HUES48 (cell line): Measurements from ENCODE around the gene NLGN2.

Source experiments
- H3K27ac ChIP-seq: one replicate; pipeline ENCODE4 v1.7.0; 2013; ENCODE audit warnings: low read depth, low read length, inconsistent platforms
- H3K27me3 ChIP-seq: 2 replicates; pipeline ENCODE4 v1.6.1; 2013; ENCODE audit warnings: mild to moderate bottlenecking, low read length; ENCODE audit not compliant: control insufficient read depth, insufficient read depth
- H3K36me3 ChIP-seq: 2 replicates; pipeline ENCODE4 v1.6.1; 2013; ENCODE audit warnings: low read length; ENCODE audit not compliant: control insufficient read depth, insufficient read depth
- H3K4me1 ChIP-seq: 2 replicates; pipeline ENCODE4 v1.6.1; 2013; ENCODE audit warnings: mild to moderate bottlenecking, low read length; ENCODE audit not compliant: control insufficient read depth, insufficient read depth
- H3K4me3 ChIP-seq: 2 replicates; pipeline ENCODE4 v1.5.1; 2013; ENCODE audit warnings: mild to moderate bottlenecking, low read depth, low read length
- H3K9ac ChIP-seq: 2 replicates; pipeline ENCODE4 v1.6.1; 2013; ENCODE audit warnings: mild to moderate bottlenecking, low read depth, low read length, moderate library complexity
- H3K9me3 ChIP-seq: 2 replicates; pipeline ENCODE4 v1.6.1; 2013; ENCODE audit warnings: low read length; ENCODE audit not compliant: control insufficient read depth, insufficient read depth

Gene NLGN2

DNA sequence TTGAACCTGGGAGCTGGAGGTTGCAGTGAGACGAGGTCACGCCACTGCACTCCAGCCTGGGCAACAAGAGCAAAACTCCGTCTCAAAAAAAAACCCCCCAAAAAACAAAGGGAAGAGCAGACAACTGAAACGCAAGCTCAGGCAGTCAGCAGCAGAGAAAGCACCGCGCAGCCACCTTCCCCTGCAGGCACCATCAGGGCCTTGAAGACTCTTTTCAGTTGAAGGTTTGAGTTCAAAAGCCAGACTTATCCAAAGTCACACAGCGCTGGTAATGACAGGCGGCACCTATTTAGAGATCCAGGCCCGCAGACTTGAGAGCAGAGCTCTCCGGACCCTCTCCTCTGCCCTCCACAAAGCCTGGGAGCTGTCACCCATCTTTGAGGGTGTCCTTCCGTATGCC is 60.6 kb downstream of the NLGN2 start:
- no peak overlapping the region for H3K4me3 ChIP-seq
- H3K27ac ChIP-seq, result no peak overlapping the region
- no peaks in the 10 kb centered on the region for H3K27me3 ChIP-seq
- peaks cover 12% of the 10 kb centered on the region; the same call in 1 of the 2 replicates for H3K36me3 ChIP-seq
- no peak overlapping the region for H3K9ac ChIP-seq
- H3K9me3 ChIP-seq, result no peaks in the 10 kb centered on the region
- no peaks in the 10 kb centered on the region for H3K4me1 ChIP-seq

DNA sequence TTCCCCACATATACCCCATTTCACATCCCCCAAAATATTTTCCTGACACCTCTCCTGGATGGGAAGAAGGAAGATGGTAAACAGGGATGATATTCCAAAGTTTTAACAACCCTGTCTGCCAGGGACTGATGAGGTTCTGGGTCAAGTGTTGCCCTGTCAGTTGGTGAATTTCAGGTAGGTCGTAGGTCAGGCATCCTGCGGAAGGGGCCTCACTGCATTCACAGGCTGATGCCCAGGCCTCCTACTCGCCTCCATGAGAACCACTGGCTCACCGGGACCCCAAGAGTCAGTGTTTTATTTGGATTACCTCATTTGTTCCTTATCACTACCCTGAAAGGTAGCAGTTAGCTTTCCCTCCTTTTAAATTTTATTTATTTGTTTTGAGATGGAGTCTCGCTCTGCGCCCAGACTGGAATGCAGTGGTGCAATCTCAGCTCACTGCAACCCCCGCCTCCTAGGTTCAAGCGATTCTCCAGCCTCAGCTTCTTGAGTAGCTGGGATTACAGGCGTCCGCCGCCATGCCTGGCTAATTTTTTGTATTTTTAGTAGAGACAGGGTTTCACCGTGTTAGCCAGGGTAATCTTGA is 61.3 kb downstream of the NLGN2 start:
- Histone ChIP-seq H3K4me1 (no peaks in the 10 kb centered on the region), H3K9me3 (no peaks in the 10 kb centered on the region), H3K36me3 (peaks cover 6% of the 10 kb centered on the region; the same call in 1 of the 2 replicates), H3K27ac (no peak overlapping the region), H3K9ac (no peak overlapping the region), H3K4me3 (no peak overlapping the region), H3K27me3 (no peaks in the 10 kb centered on the region)
